NCI-H82 treated with DMSO at 0.1 percent for 48 hours (cell line): ENCODE measurements around the gene NPR2.

Experiments
- DNase-seq: peaks from one replicate; lab custom pipeline; 2025; ENCODE audit not compliant: unreplicated experiment; lab: John Stamatoyannopoulos, UW

NPR2 gene

DNA sequence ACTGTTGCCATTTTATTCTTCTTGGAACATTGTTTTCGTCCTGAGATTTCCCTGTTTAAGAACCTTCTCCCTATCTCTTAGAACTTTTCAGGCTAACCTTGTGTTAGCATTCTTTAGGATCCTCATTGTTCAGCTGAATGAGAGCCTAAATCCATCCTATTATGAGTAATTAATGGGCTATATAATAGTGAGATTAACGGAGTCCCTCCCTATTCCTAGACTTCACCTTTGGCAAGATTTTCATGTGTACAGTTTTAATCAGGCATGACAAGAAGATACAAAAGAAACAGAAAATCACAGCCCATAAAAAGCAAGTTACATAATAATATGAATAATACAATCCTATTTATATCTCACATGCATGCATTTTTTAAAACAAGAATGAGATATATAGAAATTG lies 28.2 kb upstream of the NPR2 start:
- no peak for DNase-seq

DNA sequence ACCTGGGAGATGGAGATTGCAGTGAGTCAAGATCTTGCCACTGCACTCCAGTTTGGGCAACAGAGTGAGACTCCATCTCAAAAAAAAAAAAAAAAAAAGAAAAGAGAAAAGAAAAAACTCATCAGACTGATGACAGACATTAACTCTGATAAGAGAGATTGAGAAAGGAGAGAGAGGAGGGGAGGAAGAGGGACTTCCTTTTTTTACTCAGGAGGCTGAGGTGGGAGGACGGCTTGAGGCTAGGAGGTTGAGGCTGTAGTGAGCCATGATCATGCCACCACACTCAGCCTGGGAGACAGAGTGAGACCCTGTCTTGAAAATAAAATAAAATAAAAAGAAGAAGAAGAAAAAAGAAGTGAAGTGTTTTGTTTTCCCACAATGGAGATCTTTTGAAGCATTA lies 27.6 kb upstream of the NPR2 start:
- DNase-seq = no peak

DNA sequence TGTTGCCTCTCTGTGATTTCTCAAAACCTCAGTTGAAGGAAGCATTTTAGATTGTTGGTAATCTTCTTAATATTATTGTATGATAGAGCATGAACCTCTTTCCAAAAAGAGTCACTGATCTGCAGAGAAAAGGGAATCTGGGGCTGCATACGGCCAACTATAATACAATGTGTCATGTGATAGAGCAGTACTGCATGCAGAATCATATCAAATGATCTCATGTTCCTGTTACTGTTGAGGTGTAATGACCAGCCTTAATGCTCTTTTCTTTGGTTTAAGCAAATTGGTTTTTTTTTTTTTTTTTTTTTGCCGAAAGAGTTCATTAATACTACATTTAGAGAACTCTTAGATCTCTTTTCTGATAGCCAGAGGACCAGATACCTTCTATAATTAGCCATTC lies 24.4 kb upstream of the NPR2 start:
- no peak for DNase-seq

DNA sequence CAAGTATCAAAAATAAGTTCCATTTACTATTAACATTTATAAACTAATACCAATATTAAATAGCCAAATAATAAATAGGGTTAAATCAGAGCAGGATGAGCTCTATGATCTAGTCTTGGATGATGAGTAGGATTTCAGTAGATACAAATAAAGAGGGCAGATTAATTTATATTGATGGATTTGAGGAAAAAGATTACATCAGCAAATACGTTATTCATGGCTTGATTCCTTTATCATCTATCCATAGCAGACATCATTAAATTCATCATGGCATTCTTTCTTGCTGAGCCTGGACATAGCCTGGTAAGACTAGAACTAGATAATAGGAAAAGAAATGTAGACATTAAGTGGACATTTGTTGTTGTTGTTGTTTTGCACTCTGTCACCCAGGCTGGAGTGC lies 23.9 kb upstream of the NPR2 start:
- DNase-seq = no peak

DNA sequence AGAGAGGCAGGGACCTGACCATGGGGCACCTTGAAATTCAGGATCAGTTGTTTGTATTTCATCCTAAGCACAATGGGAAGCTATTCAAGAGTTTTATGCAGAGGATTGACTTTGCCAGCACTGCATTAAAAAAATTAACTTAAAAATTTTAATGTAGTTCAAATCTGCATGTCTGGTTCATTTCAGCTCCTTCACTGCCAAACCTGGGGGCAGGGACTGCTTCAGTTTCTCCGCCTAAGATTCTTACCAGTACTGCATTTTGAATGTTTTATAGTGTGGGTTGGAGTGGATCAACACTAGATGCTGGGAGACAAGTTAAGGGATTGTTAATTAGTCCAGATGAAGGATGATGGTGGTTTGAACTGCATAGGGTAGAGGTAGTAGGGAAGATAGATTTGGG lies 21.6 kb upstream of the NPR2 start:
- DNase-seq = no peak

DNA sequence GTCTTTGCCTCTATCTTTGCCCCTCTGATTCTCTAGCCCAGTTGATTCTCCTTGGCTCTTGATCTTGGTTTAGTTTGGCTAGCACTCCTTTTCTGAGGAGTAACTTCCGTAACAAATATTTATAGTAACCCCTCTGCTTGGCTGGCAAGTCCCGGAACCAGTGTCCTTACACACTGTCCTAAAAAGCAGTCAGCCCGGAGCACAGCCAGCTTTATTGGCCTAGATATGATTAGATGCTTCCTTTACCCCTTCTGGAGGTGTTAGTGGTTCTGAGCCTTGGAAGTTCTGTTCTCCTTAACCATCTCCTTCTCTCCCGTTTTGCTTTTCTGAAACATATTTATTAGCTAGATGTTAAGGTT lies 20.3 kb upstream of the NPR2 start:
- no peak for DNase-seq

DNA sequence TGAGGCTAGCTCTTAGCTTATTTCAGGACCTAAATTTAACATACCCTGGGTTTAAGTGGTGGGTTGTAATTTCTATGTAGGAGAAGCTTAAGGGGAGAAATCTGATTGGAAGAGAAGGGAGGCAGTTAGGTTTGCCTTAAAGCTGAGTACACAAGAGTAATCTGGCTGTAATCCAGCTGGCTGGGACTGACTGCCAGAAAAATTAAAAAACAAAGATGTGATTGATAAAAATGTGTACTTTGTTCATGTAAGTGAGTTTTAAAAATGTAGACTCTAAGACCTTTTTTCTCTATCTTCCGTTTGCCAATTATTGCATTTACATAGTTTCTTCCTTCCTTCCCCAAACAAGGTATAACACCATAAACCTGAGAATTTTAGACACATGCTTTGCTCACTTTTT lies 19.9 kb upstream of the NPR2 start:
- DNase-seq = peak; percentile 37

DNA sequence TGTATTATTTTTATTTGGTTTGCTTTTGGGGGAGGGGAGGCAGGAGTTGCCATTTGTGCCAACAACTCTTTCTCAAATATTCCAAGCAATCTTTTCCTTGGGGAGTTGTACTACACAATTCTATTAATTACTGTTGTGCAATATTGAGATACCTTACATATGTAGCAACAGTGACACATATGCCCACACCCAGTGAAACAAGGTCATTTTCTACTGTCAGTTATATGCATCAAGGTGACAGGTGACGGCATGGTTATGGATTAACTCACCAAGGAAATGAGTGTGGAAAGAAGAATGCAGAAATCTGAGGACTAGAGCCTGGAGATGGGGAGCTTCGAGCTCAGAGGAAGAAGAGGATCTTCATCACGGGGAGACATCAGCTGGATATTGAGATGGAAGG lies 19.4 kb upstream of the NPR2 start:
- DNase-seq = no peak

DNA sequence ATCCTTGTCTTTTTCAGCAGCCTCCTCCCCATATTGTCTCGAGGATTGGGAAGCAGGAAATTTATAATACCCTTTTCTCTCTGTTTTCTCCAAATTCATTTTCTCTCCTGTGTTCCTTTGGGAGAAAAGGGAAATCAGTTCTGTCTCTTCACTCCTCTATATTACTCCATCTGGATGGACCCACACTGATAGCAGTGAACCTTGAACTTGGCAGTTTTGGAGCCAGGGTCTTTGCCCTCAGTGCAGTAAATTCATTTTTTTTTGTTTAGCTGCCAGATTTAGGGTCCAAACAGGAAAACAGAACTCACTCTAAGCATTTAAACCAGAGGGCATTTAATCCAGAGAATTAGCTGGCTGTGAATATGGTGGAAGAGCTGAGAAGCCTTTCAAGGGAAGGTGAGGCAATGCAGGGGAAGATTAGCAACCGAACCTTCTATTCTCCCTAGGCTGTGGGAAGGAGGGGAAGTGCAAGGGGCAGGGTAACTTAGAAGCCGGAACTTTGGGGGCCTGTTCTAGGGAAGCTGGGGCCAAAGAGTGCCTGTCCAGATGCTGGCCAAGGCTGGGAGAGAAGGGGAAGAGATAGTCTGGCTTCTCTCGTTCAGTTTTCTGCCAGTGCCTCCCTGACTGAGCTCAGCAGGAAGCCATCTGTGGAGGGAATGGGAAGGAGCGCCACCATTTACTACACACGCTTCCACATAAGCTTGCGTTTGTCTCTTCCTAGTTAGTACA lies 16.3 kb upstream of the NPR2 start:
- DNase-seq = no peak

DNA sequence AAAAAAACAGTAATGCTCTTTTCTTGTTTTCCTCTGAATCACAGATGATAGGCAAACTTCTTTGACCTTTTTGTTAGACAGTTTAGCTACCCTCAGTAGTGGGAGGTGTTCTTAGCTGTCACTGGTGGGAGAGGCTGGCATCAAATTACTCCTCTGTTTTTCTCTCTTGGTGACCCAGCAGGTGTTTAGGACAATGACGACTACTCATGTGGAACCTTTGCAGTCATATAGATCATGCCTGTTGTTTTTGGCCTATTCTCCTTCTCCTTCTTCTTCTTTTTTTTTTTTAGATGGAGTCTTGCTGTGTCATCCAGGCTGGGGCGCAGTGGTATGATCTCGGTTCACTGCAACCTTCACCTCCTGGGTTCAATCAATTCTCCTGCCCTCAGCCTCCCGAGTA lies 15.4 kb upstream of the NPR2 start:
- no peak for DNase-seq

DNA sequence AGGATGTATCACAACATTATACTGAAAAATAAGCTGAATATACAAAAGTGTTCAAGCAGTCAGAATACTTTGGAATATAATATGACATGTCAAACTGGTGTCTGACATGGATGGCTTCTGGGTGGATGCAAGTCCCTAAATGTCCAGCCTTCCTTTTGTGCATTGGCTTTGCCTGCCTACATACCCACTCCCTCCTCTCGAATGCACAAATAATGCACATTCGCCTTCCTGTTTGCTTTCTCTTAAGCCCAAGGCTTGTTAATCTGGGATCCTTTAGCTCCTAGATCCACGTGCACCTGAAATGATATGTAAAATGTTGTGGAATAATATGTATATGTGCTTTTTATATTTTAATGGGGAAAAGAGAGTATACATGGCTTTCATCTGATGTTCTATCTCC lies 12.9 kb upstream of the NPR2 start:
- no peak for DNase-seq

DNA sequence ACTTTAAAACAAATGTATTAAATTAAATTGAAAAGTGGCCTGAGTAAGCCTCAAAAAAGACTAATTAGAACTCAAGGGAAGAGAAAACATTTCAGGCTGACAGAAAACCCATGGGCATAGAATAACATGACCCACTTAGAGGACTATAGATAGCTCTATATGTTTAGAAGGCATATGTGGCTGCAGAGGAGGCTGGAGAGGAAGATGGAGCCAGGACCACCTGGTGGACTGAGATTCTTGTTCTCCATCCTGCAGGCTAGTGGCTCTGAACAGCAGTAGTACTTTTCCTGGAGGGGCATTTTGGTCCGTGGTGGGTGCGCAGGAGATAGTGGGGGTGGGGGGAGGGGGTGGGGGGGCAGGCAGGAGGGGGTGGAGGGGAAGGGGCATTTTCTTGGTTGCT lies 10.3 kb upstream of the NPR2 start:
- no peak for DNase-seq

DNA sequence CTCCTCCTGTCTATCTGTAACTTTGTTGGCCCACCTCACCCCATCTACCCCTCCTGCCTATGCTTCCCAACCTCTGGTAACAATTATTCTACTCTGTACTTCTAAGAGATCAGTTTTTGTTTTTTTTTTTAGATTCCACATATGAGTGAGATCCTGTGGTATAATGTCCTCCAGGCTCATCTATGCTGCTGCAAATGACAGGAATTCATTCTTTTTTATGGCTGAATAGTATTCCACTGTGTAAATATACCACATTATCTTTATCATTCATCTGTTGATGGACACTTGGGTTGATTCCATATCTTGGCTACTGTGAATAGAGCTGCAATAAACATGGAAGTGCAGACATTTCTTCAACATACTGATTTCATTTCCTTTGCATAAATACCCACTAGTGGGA lies 8.0 kb upstream of the NPR2 start:
- no peak for DNase-seq

DNA sequence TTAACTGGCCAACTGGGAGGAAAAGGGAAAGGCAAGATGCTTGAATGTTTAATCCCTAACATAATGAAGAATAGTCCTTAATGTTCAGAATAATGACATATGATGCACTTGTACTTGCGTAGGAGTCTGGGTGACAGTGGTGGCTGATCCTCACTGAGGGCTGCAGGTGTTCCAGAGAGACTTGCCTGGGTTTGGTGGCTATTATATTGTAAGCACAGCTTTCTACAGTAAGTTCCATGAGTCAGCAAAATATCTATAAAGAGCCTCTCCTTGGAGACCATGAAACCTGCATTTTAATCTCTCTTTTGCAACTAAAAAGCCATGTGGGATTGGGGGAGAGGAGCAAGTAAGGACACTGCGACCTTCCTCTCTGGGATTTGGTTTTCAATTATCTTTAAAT lies 1.9 kb upstream of the NPR2 start:
- no peak for DNase-seq

DNA sequence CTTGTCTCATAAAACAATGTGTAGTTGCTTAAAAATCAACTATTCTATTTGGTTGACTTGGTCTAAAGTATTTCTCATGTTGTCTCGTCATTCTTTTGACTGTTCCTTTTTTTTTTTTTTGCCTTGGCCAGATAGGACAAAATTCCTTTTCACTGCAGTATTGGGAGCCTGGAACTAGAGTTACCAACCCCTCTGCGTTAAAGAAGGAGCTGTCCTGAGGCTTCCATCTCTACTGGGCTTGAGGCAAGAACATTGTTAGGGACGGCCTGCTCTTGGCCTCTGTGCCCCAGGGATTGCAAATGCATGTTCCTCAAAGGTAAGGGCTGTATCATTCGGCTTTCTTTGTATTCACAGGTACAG lies 1.4 kb upstream of the NPR2 start:
- DNase-seq = no peak

DNA sequence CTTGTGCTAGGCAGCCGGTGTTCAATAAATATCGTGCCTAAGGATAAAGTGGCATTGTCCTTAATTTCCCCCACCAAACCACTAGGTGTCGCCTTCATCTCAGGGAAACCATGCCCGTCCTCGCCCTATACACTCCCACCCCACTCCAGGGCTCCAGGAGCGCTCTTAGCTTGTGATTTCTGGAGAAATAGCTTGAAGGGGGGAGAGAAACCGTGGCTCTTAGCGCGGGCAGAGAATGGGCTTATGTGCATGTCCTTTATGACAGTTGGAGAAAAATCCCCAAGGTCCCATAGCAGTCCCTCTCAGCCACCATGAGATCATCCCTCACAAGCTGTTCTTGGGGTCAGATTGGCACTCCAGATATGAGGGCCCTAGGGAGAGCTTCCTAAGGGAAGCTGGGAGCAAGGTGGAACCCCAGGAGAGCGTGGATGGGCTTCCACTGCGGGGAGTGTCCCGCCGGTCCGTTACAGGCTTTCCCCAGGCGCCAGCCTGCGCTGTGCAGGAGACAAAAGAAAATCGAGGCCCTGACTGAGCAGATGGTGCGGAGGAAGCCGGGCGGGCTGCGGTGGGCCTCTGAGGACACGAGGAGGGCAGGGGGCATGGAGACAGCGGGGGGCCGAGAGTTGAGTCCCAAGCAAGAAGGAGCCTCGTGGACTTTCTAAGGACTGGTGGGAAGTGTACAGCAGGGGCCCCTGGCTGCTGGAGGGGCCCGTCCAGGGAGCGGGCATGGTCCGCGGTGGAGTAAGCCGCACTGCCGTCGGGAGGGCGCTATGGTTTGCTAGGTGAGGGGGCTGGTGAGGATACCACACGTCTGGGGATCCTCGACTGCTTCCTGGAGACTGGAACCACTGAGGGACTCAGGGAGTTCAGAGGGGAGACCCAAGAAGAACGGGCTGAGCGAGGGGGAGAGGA lies 750 bp upstream of the NPR2 start:
- peak; percentile 82 for DNase-seq

DNA sequence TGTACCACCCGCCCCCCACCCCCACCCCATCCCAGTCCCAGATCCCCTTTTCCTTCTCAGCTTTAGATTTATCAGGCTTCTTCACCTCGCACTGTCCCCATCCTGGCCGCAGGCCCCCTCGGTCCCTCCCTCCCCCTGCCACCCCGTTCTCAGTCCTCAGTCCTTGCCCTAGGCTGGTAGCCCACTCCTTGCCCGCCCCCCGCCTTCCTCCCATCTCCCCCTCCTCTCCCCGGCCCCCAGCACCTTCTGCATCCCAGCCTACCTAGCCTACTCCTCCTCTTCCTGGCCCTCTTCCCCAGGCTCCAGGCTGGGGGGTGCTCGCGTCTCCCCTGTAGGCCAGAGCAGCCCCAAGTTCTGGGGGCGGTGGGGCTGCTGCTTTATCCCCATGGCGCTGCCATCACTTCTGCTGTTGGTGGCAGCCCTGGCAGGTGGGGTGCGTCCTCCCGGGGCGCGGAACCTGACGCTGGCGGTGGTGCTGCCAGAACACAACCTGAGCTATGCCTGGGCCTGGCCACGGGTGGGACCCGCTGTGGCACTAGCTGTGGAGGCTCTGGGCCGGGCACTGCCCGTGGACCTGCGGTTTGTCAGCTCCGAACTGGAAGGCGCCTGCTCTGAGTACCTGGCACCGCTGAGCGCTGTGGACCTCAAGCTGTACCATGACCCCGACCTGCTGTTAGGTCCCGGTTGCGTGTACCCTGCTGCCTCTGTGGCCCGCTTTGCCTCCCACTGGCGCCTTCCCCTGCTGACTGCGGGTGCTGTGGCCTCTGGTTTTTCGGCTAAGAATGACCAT lies 828 bp downstream of the NPR2 start:
- no peak for DNase-seq

DNA sequence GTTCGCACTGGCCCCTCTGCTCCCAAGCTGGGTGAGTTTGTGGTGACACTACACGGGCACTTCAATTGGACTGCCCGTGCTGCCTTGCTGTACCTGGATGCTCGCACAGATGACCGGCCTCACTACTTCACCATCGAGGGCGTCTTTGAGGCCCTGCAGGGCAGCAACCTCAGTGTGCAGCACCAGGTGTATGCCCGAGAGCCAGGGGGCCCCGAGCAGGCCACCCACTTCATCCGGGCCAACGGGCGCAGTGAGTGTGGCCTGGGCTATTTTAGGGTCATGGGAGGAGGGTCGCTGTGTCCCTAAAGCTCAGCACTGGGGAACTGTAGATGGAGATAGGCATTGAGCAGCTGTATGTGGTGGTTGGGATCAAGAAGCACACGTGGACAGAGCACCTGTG lies 1.4 kb downstream of the NPR2 start:
- DNase-seq = no peak

DNA sequence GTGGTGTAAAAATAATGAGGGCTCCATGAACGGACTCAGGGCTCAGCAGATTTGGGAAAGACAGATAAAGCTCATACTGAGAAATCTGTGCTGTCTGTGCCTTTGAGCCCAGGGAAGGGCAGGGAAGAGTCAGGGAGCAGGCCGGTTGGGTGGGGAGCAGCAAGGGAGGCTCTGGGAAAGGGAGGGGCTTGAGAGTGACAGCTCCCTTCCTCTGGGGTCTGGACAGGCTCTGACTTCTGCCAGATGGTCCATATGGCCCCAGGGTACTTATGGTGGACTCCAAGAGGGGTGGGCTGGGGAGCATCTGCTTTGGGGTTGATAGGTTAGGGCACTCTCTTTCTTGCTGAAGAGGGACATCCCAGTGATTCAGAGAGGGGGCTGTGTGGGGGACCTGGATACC lies 2.1 kb downstream of the NPR2 start:
- DNase-seq = peak; percentile 32

DNA sequence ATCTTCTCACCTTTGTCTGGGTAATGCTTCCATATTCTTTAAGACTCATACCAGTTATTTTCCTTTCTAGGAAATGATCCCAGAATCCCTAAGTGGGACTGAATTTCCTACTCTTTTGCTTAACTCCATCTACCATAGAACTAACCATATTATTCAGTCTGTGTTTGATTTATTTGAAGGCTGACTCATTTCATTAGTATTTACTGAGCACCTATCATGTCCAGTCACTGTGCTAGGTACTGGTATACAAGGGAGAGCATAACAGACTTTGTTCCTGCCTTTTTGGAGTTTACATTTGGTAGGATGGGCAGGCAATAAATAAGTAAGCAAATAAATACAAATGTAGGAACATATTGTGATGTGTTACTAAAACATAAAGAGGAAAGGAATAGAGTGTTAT lies 4.3 kb downstream of the NPR2 start:
- no peak for DNase-seq

DNA sequence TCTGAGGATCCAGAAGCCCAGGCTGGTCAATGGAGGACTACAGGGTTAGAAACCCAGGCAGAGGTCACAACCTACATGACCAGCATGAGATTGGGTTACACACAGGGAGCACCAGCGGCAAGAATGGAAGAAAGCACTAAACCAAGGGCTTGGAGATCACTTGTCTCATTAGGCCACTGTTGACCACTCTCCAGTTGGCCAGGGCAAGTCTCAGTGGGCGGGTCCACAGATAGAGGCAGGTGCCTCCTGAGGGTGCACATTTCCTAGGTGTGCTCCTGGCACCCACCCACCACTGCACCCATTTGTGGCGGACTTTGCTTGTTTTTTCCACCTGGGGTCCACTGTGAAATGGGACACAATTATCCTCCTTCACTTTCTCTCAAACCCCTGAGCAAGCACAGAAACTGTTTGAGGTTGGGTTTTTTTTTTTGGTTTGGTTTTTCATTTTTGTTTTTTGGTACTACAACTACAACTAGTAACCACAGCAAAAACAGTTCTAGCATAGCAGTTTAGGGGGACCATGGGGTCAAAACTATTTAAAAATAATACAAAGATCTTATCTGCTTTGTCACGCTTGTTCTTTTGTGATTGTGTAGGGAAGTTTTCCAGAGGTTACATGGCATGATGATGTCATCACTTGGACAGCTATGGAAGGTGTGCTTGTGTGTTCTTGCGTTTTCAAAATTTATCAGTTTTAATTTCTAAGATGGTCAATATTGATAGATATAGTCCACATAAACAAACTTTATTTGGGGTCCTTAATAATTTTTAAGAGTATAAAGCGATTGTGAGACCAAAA lies 6.1 kb downstream of the NPR2 start:
- no peak for DNase-seq
